Neural cell (in vitro differentiated cells): ENCODE results near the gene NAGLU.
"Not testable (repeated sequence)": the region's sequence is repeated elsewhere in the genome, so short reads cannot be mapped to it uniquely, and the experiment has no call there.

Experiments used
- EP300 ChIP-seq: fragments of 450-650 bp; conservative IDR thresholded peaks from 2 replicates; pipeline ENCODE4 v1.6.1; 2014; ENCODE audit warnings: antibody characterized with exemption, mild to moderate bottlenecking, moderate library complexity; ENCODE audit not compliant: poor library complexity, severe bottlenecking
- MXI1 ChIP-seq: fragments of 450-650 bp; conservative IDR thresholded peaks from 2 replicates; pipeline ENCODE4 v1.6.1; 2014; ENCODE audit warnings: antibody characterized with exemption, mild to moderate bottlenecking; ENCODE audit not compliant: poor library complexity, severe bottlenecking
- POLR2AphosphoS5 ChIP-seq: IDR thresholded peaks from 2 replicates; pipeline ENCODE4 v1.6.1; 2012
- RAD21 ChIP-seq: fragments of 450-650 bp; conservative IDR thresholded peaks from 2 replicates; pipeline ENCODE4 v1.6.1; 2014; ENCODE audit warnings: antibody characterized with exemption, mild to moderate bottlenecking, moderate library complexity
- TAF1 ChIP-seq: IDR thresholded peaks from 2 replicates; pipeline ENCODE4 v1.6.1; 2012; ENCODE audit warnings: low read depth
- TF ChIP-seq, protein P1 (sequence below): fragments of 450-650 bp; IDR thresholded peaks from 2 replicates; pipeline ENCODE4 v1.5.1; 2014; ENCODE audit warnings: antibody characterized with exemption, mild to moderate bottlenecking, moderate library complexity; ENCODE audit not compliant: poor library complexity, severe bottlenecking
- TF ChIP-seq, protein P2 (sequence below): IDR thresholded peaks from 2 replicates; pipeline ENCODE4 v1.6.1; 2012; ENCODE audit warnings: borderline replicate concordance

DNA sequence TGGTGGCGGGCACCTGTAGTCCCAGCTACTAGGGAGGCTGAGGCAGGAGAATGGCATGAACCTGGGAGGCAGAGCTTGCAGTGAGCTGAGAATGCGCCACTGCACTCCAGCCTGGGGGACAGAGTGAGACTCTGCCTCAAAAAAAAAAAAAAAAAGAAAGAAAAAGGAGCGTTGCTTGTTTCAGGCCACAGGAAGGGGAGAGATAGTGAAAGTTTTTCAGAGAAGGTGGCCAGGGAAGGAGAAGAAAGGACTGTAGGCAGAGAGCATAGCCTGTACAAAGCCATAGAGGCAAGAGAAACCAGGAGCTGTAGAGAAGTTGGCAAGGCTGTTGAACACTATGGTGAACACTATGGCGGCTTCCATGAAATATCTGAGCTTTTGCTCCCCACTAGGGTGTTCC, 4.5 kb downstream of the NAGLU start:
- TF ChIP-seq, protein P1, sequence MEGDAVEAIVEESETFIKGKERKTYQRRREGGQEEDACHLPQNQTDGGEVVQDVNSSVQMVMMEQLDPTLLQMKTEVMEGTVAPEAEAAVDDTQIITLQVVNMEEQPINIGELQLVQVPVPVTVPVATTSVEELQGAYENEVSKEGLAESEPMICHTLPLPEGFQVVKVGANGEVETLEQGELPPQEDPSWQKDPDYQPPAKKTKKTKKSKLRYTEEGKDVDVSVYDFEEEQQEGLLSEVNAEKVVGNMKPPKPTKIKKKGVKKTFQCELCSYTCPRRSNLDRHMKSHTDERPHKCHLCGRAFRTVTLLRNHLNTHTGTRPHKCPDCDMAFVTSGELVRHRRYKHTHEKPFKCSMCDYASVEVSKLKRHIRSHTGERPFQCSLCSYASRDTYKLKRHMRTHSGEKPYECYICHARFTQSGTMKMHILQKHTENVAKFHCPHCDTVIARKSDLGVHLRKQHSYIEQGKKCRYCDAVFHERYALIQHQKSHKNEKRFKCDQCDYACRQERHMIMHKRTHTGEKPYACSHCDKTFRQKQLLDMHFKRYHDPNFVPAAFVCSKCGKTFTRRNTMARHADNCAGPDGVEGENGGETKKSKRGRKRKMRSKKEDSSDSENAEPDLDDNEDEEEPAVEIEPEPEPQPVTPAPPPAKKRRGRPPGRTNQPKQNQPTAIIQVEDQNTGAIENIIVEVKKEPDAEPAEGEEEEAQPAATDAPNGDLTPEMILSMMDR = not testable (repeated sequence)
- TF ChIP-seq, protein P2, sequence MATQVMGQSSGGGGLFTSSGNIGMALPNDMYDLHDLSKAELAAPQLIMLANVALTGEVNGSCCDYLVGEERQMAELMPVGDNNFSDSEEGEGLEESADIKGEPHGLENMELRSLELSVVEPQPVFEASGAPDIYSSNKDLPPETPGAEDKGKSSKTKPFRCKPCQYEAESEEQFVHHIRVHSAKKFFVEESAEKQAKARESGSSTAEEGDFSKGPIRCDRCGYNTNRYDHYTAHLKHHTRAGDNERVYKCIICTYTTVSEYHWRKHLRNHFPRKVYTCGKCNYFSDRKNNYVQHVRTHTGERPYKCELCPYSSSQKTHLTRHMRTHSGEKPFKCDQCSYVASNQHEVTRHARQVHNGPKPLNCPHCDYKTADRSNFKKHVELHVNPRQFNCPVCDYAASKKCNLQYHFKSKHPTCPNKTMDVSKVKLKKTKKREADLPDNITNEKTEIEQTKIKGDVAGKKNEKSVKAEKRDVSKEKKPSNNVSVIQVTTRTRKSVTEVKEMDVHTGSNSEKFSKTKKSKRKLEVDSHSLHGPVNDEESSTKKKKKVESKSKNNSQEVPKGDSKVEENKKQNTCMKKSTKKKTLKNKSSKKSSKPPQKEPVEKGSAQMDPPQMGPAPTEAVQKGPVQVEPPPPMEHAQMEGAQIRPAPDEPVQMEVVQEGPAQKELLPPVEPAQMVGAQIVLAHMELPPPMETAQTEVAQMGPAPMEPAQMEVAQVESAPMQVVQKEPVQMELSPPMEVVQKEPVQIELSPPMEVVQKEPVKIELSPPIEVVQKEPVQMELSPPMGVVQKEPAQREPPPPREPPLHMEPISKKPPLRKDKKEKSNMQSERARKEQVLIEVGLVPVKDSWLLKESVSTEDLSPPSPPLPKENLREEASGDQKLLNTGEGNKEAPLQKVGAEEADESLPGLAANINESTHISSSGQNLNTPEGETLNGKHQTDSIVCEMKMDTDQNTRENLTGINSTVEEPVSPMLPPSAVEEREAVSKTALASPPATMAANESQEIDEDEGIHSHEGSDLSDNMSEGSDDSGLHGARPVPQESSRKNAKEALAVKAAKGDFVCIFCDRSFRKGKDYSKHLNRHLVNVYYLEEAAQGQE = not testable (repeated sequence)
- not testable (repeated sequence) for TF ChIP-seq RAD21, EP300, MXI1, POLR2AphosphoS5, TAF1
